RPMI7951 (cell line): Measurements from ENCODE around the gene TNFSF13. TPM values are rescaled to one million over a fixed set of nuclear protein-coding genes. Genes with fewer than 3 reads are reported as not detected.
"Not testable (repeated sequence)": the region's sequence is repeated elsewhere in the genome, so short reads cannot be mapped to it uniquely, and the experiment has no call there.

Source experiments
- DNase-seq: peaks from one replicate; pipeline ENCODE4 v3.0.0-alpha.2; 2012; ENCODE audit warnings: low read depth
- total RNA-seq: library from RNA; depleted of rRNA; stranded (reverse); fragments of >200 nt; shearing (Covaris generic); gene quantifications from 2 replicates; pipeline ENCODE4 v1.2.3, GENCODE V29; 2014; rRNA removed

TNFSF13 gene
- total RNA-seq, 1 experiment from 2014 or later, result 0.60 TPM

GRCh38 chr17:7589891-7590691 lies 31.5 kb downstream of the TNFSF13 start, which contains the start of gene SOX15:
SOX15 (minus strand) TSS chr17:7590094; CDS start chr17:7589676, 418 bp downstream.
- DNase-seq, result peak; percentile 78

- DNase-seq, result peak; percentile 57
Measured at GRCh38 chr17:7590743-7591142, 32.2 kb downstream of the TNFSF13 start.

- DNase-seq, result no peak
Measured at GRCh38 chr17:7591596-7591995, 33.0 kb downstream of the TNFSF13 start.

GRCh38 chr17:7592422-7593021 lies 34.0 kb downstream of the TNFSF13 start:
- DNase-seq, result no peak

- DNase-seq, result no peak
Measured at GRCh38 chr17:7593296-7593695, 34.7 kb downstream of the TNFSF13 start.

GRCh38 chr17:7597561-7597960 lies 39.0 kb downstream of the TNFSF13 start:
- not testable (repeated sequence) for DNase-seq

GRCh38 chr17:7606280-7606679 lies 47.7 kb downstream of the TNFSF13 start:
- no peak for DNase-seq

- no peak for DNase-seq
Measured at GRCh38 chr17:7610641-7611040, 52.1 kb downstream of the TNFSF13 start.

Other genes starting within 250 kb of the TNFSF13 start
- 92.7 and 97.9 TPM in 2 replicates for gene GPS2, start 243.4 kb upstream of the TNFSF13 start, total RNA-seq
- 3.5 and 4.8 TPM in 2 replicates for gene NEURL4, start 229.4 kb upstream of the TNFSF13 start, total RNA-seq
- gene ACAP1, start 222.2 kb upstream of the TNFSF13 start, total RNA-seq, result 0.12 and 0.20 TPM in 2 replicates
- 3.4 and 5.1 TPM in 2 replicates for gene KCTD11, start 206.6 kb upstream of the TNFSF13 start, total RNA-seq
- not detected in 2 replicates for gene TMEM95, start 203.6 kb upstream of the TNFSF13 start, total RNA-seq
- gene TNK1, start 177.7 kb upstream of the TNFSF13 start, total RNA-seq, result 0.60 and 0.78 TPM in 2 replicates
- 20.8 and 23.2 TPM in 2 replicates for gene PLSCR3, start 164.2 kb upstream of the TNFSF13 start, total RNA-seq
- 177 and 229 TPM in 2 replicates for gene TMEM256, start 154.7 kb upstream of the TNFSF13 start, total RNA-seq
- gene NLGN2, start 150.9 kb upstream of the TNFSF13 start, total RNA-seq, result 3.7 and 4.2 TPM in 2 replicates
- gene SPEM1, start 138.4 kb upstream of the TNFSF13 start, total RNA-seq, result 0.10 TPM in 1 of 2 replicates, not detected in the other
- gene SPEM2, start 133.1 kb upstream of the TNFSF13 start, total RNA-seq, result not detected in 2 replicates
- gene SPEM3, start 129.9 kb upstream of the TNFSF13 start, total RNA-seq, result not detected in 2 replicates
- gene TMEM102, start 123.3 kb upstream of the TNFSF13 start, total RNA-seq, result 2.9 and 5.5 TPM in 2 replicates
- gene FGF11, start 119.2 kb upstream of the TNFSF13 start, total RNA-seq, result 2.0 and 4.1 TPM in 2 replicates
- 10.4 and 11.9 TPM in 2 replicates for gene CHRNB1, start 113.7 kb upstream of the TNFSF13 start, total RNA-seq
- 14.3 and 14.8 TPM in 2 replicates for gene ZBTB4, start 79.1 kb upstream of the TNFSF13 start, total RNA-seq
- not detected in 2 replicates for gene SLC35G6, start 77.3 kb upstream of the TNFSF13 start, total RNA-seq
- gene POLR2A, start 74.4 kb upstream of the TNFSF13 start, total RNA-seq, result 15.4 and 22.3 TPM in 2 replicates
- 8.8 and 9.2 TPM in 2 replicates for gene TNFSF12, start 9.7 kb upstream of the TNFSF13 start, total RNA-seq
- gene SENP3, start 3.2 kb downstream of the TNFSF13 start, total RNA-seq, result 53.5 and 59.0 TPM in 2 replicates
- 35.3 and 44.1 TPM in 2 replicates for gene CD68, start 20.9 kb downstream of the TNFSF13 start, total RNA-seq
- 166 and 211 TPM in 2 replicates for gene MPDU1, start 25.1 kb downstream of the TNFSF13 start, total RNA-seq
- gene SOX15, start 31.3 kb downstream of the TNFSF13 start, total RNA-seq, result not detected in 2 replicates
- 20.3 and 25.2 TPM in 2 replicates for gene FXR2, start 56.1 kb downstream of the TNFSF13 start, total RNA-seq
- 17.4 and 31.2 TPM in 2 replicates for gene SAT2, start 69.1 kb downstream of the TNFSF13 start, total RNA-seq
- gene SHBG, start 71.4 kb downstream of the TNFSF13 start, total RNA-seq, result not detected in 2 replicates
- not detected in 2 replicates for gene ATP1B2, start 92.2 kb downstream of the TNFSF13 start, total RNA-seq
- 2.5 and 4.1 TPM in 2 replicates for gene TP53, start 128.7 kb downstream of the TNFSF13 start, total RNA-seq
- gene WRAP53, start 129.7 kb downstream of the TNFSF13 start, total RNA-seq, result 22.5 and 25.7 TPM in 2 replicates
- gene EFNB3, start 146.5 kb downstream of the TNFSF13 start, total RNA-seq, result 0.84 and 1.3 TPM in 2 replicates
- 1.8 and 3.2 TPM in 2 replicates for gene DNAH2, start 159.0 kb downstream of the TNFSF13 start, total RNA-seq